Lung (tissue), 12 donors: ENCODE results near the gene STK11IP. TPM values are rescaled to one million over a fixed set of nuclear protein-coding genes. Genes with fewer than 3 reads are reported as not detected.

Experiments used
- ATAC-seq: fragments of 200-7000 bp; cut with Tn5 transposase; one replicate; pipeline ENCODE4 v1.9.1; 2020; ENCODE audit warnings: moderate number of reproducible peaks; ENCODE audit not compliant: insufficient read depth, low FRiP score
- DNase-seq, 3 donors: peaks; one replicate each; pipeline ENCODE4 v3.0.0-alpha.2; 2013 to 2017
- H3K27ac ChIP-seq, 2 donors: one replicate each; pipeline ENCODE4 v1.5.1; 2013; ENCODE audit warnings: mild to moderate bottlenecking in 2 of 2, moderate library complexity in 2 of 2, control low read depth in 1 of 2, inconsistent platforms in 1 of 2, low read depth in 1 of 2, low read length in 1 of 2
- H3K27me3 ChIP-seq, 3 donors: one replicate each; pipeline ENCODE4 v1.5.1; 2013; ENCODE audit warnings: low read length in 2 of 3; ENCODE audit not compliant: control insufficient read depth in 3 of 3, insufficient read depth in 3 of 3
- H3K36me3 ChIP-seq, 4 donors: one replicate each; pipeline ENCODE4 v1.5.1; 2013; ENCODE audit warnings: low read length in 4 of 4, mild to moderate bottlenecking in 1 of 4, moderate library complexity in 1 of 4; ENCODE audit not compliant: control insufficient read depth in 4 of 4, insufficient read depth in 4 of 4
- H3K4me1 ChIP-seq, 5 donors: one replicate each; pipeline ENCODE4 v1.5.1; 2013; ENCODE audit warnings: low read length in 5 of 5, mild to moderate bottlenecking in 2 of 5, moderate library complexity in 1 of 5; ENCODE audit not compliant: control insufficient read depth in 5 of 5, insufficient read depth in 5 of 5
- H3K4me3 ChIP-seq: one replicate; pipeline ENCODE4 v1.5.1; 2013; ENCODE audit warnings: mild to moderate bottlenecking, control low read depth, moderate library complexity
- H3K9ac ChIP-seq, 2 donors: one replicate each; pipeline ENCODE4 v1.5.1; 2013; ENCODE audit warnings: low read length in 2 of 2, control low read depth in 1 of 2; ENCODE audit not compliant: insufficient read depth in 1 of 2
- H3K9me3 ChIP-seq, 4 donors: one replicate each; pipeline ENCODE4 v1.5.1; 2013; ENCODE audit warnings: low read length in 3 of 4, mild to moderate bottlenecking in 1 of 4, moderate library complexity in 1 of 4; ENCODE audit not compliant: control insufficient read depth in 4 of 4, insufficient read depth in 3 of 4
- WGBS, 2 donors: extraction: QIAGEN DNeasy Blood & Tissue Kit; methylation state at CpG; one replicate each; pipeline ENCODE4 v1.1.7; 2013; 5-methylcytosine and 5-hydroxymethylcytosine counted together
- polyA plus RNA-seq, 2 donors: library from polyadenylated mRNA; stranded (reverse); fragments of 200-250 nt; gene quantifications; one replicate each; pipeline ENCODE4 v1.2.1, GENCODE V29; 2013
- total RNA-seq, 2 donors: library from RNA; depleted of rRNA in 1 of 2; stranded (reverse); fragments of >200 nt in 1 of 2; gene quantifications; one replicate each; pipeline ENCODE4 v1.2.1, GENCODE V29; 2014 to 2021
- TF ChIP-seq, protein P1 (sequence below): IDR thresholded peaks from 2 replicates; pipeline ENCODE4 v1.5.1; 2012; ENCODE audit warnings: mild to moderate bottlenecking; ENCODE audit errors: control extremely low read depth, extremely low read depth
- donor health status: control.
- donor health status: control.
- donor health status: Bipolar disorder and iron deficiency.
- donor health status: healthy.
- donor health status: DM: yes; HTN: yes; CAD: no.

The STK11IP gene
- total and polyA plus RNA-seq, 4 donors: 21.5 to 46.0 (median 23.1) TPM

GRCh38 chr2:219571311-219572236 lies 26.1 kb upstream of the STK11IP start, which contains the start of gene OBSL1:
Gene OBSL1, minus strand, starts transcription at chr2:219571539. Its CDS starts 307 bp downstream, at chr2:219571232.
- Histone ChIP-seq H3K4me3 (peak within 1 kb of the TSS; percentile 84), H3K4me1 (peaks cover 0 to 25% (median 11%) of the 10 kb centered on the region in 5 donors), H3K36me3 (peaks cover 0 to 23% (median 11%) of the 10 kb centered on the region in 4 donors), H3K27me3 (no peaks in the 10 kb centered on the region), H3K9ac (peak within 1 kb of the TSS; percentile 25 to 32), H3K27ac (peak within 1 kb of the TSS; percentile 83 to 95), H3K9me3 (no peaks in the 10 kb centered on the region)
- TF ChIP-seq, protein P1, sequence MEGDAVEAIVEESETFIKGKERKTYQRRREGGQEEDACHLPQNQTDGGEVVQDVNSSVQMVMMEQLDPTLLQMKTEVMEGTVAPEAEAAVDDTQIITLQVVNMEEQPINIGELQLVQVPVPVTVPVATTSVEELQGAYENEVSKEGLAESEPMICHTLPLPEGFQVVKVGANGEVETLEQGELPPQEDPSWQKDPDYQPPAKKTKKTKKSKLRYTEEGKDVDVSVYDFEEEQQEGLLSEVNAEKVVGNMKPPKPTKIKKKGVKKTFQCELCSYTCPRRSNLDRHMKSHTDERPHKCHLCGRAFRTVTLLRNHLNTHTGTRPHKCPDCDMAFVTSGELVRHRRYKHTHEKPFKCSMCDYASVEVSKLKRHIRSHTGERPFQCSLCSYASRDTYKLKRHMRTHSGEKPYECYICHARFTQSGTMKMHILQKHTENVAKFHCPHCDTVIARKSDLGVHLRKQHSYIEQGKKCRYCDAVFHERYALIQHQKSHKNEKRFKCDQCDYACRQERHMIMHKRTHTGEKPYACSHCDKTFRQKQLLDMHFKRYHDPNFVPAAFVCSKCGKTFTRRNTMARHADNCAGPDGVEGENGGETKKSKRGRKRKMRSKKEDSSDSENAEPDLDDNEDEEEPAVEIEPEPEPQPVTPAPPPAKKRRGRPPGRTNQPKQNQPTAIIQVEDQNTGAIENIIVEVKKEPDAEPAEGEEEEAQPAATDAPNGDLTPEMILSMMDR: no peak
- peak; percentile 67 for ATAC-seq
- DNase-seq: peak; percentile 88 to 93 (median 91)
- WGBS, 2 donors: 9 to 23% methylated on average over 19 to 42 of the region's 42 CpGs

DNA sequence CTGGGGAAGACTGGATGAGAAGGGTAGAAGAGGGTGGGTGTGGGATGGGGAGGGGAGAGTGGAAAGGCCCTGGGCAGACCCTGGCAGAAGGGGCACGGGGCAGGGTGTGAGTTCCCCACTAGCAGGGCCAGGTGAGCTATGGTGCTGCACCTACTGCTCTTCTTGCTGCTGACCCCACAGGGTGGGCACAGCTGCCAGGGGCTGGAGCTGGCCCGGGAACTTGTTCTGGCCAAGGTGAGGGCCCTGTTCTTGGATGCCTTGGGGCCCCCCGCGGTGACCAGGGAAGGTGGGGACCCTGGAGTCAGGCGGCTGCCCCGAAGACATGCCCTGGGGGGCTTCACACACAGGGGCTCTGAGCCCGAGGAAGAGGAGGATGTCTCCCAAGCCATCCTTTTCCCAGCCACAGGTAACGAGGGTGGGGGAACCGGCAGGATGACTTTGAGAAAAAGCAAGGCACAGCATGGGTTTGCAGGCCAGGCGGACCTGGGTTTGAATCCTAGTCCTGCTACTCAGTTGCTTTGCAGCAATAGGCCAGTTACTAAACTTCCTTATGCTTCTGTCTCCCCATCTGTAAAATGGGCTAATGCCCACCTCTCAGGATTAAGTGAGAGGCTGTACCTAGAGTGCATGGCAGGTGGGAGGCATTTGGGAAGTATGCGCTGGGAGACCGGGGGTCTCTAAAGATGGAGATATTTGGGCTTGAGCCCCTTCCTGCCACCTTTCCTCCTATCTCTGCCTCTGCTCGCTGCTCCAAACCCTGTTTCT lies 25.2 kb upstream of the STK11IP start, which contains the start of gene INHA:
Gene INHA, plus strand, starts transcription at position 74 of the 765 bp plus-strand sequence. Its CDS starts 65 bp downstream, at position 139.
- H3K9me3 ChIP-seq: no peaks in the 10 kb centered on the region
- H3K27me3 ChIP-seq: no peaks in the 10 kb centered on the region
- peak within 1 kb of the TSS in 1 of 2 donors; percentile 32 for H3K9ac ChIP-seq
- TF ChIP-seq, protein P1: no peak
- 88 to 89% methylated on average over 12 to 13 of the region's 13 CpGs for WGBS, 2 donors
- H3K27ac ChIP-seq: peak within 1 kb of the TSS; percentile 35 to 95
- no peak for ATAC-seq
- H3K4me3 ChIP-seq: peak within 1 kb of the TSS; percentile 51
- DNase-seq: no peak
- peaks cover 0 to 33% (median 11%) of the 10 kb centered on the region in 5 donors for H3K4me1 ChIP-seq
- peaks cover 0 to 15% (median 5%) of the 10 kb centered on the region in 4 donors for H3K36me3 ChIP-seq

DNA sequence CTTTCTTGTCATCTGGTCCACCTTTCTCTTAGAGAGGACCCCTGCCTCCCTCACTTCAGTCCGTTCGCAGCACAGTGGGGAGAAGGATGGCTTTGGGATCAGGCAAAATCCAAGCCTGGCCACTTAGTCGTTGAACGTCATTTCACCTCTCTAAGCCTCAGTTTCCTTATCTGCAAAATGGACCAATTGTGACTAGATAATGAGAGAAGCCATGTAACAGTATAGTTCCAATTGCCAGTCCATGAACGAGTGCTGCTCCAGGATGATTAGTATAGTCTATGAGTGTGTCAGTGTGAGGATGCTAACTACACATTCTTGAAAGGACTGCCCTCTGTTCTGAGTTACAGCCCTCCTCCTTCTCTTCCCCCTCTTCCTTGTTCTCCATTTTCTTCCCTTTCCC lies 24.5 kb upstream of the STK11IP start:
- no peak for ATAC-seq
- peaks cover 0 to 34% (median 11%) of the 10 kb centered on the region in 5 donors for H3K4me1 ChIP-seq
- WGBS, 2 donors: 84 to 90% methylated on average over 5 of the region's 5 CpGs

More for the DNA sequence above, 24.5 kb upstream of the STK11IP start:
- TF ChIP-seq, protein P1: no peak
- no peaks in the 10 kb centered on the region for H3K27me3 ChIP-seq
- no peak overlapping the region for H3K27ac ChIP-seq
- peaks cover 0 to 10% (median 3%) of the 10 kb centered on the region in 4 donors for H3K36me3 ChIP-seq
- DNase-seq: no peak
- H3K9ac ChIP-seq: no peak overlapping the region
- H3K9me3 ChIP-seq: no peaks in the 10 kb centered on the region
- H3K4me3 ChIP-seq: no peak overlapping the region
